ENCODE results near the gene CAPN1. TPM values are rescaled to one million over a fixed set of nuclear protein-coding genes. Genes with fewer than 3 reads are reported as not detected.

Gene CAPN1
- total and polyA plus RNA-seq, 11 donors, result 67.8 to 139 (median 86.1) TPM

- DNase-seq, result peak in 1 of 5 donors; percentile 16
- intact Hi-C loops (cut with DNase I), result loop anchor here in 2 of 10 donors (5.0 to 10.0 kb wide), 2 partner anchors 46 to 48 kb away; no protein-coding TSS in a partner anchor
- Histone ChIP-seq H3K4me1 (no peaks in the 10 kb centered on the region), H3K27ac (no peak overlapping the region), H3K36me3 (peaks cover 0 to 96% (median 91%) of the 10 kb centered on the region in 9 donors), H3K27me3 (no peaks in the 10 kb centered on the region), H3K9me3 (no peaks in the 10 kb centered on the region), H3K4me3 (no peak overlapping the region)
- no peak for ATAC-seq
- TF ChIP-seq, protein P1, sequence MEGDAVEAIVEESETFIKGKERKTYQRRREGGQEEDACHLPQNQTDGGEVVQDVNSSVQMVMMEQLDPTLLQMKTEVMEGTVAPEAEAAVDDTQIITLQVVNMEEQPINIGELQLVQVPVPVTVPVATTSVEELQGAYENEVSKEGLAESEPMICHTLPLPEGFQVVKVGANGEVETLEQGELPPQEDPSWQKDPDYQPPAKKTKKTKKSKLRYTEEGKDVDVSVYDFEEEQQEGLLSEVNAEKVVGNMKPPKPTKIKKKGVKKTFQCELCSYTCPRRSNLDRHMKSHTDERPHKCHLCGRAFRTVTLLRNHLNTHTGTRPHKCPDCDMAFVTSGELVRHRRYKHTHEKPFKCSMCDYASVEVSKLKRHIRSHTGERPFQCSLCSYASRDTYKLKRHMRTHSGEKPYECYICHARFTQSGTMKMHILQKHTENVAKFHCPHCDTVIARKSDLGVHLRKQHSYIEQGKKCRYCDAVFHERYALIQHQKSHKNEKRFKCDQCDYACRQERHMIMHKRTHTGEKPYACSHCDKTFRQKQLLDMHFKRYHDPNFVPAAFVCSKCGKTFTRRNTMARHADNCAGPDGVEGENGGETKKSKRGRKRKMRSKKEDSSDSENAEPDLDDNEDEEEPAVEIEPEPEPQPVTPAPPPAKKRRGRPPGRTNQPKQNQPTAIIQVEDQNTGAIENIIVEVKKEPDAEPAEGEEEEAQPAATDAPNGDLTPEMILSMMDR (IDR thresholded peaks at IDR 0.05), result no peak
- TF ChIP-seq POLR2A (IDR thresholded peaks at IDR 0.05), result no peak
- WGBS, 4 donors, result 90 to 96% (median 94%) methylated on average over 17 of the region's 17 CpGs
Observed at GRCh38 chr11:65206441-65206841, 24.7 kb downstream of the CAPN1 start.

- TF ChIP-seq POLR2A (IDR thresholded peaks at IDR 0.05), result no peak
- TF ChIP-seq, protein P1 (IDR thresholded peaks at IDR 0.05), result no peak
- Histone ChIP-seq H3K9me3 (no peaks in the 10 kb centered on the region), H3K27me3 (no peaks in the 10 kb centered on the region), H3K4me1 (no peaks in the 10 kb centered on the region), H3K4me3 (no peak overlapping the region), H3K27ac (no peak overlapping the region), H3K36me3 (peaks cover 0 to 98% (median 93%) of the 10 kb centered on the region in 9 donors)
- 93 to 98% (median 94%) methylated on average over 7 of the region's 7 CpGs for WGBS, 4 donors
- no peak for DNase-seq
- intact Hi-C loops (cut with DNase I), result loop anchor here in 2 of 10 donors (5.0 to 10.0 kb wide), 2 partner anchors 45 to 48 kb away; no protein-coding TSS in a partner anchor
- ATAC-seq, result no peak
Observed at GRCh38 chr11:65206901-65207300, 25.2 kb downstream of the CAPN1 start.

- intact Hi-C loops (cut with DNase I), result loop anchor here in 2 of 10 donors (5.0 to 10.0 kb wide), 2 partner anchors 44 to 47 kb away; no protein-coding TSS in a partner anchor
- TF ChIP-seq POLR2A (IDR thresholded peaks at IDR 0.05), result no peak
- TF ChIP-seq, protein P1 (IDR thresholded peaks at IDR 0.05), result no peak
- Histone ChIP-seq H3K36me3 (peaks cover 0 to 90% (median 82%) of the 10 kb centered on the region in 9 donors), H3K27ac (no peak overlapping the region), H3K4me3 (no peak overlapping the region), H3K4me1 (peaks cover 0 to under 1% (median 0%) of the 10 kb centered on the region in 12 donors), H3K9me3 (no peaks in the 10 kb centered on the region), H3K27me3 (no peaks in the 10 kb centered on the region)
- ATAC-seq, result no peak
- 91 to 94% (median 91%) methylated on average over 16 of the region's 16 CpGs for WGBS, 4 donors
- no peak for DNase-seq
Observed at GRCh38 chr11:65207918-65208784, 26.4 kb downstream of the CAPN1 start.

All from heart left ventricle (tissue), 16 donors.